ENCODE measurements around the gene TEX9. TPM values are rescaled to one million over a fixed set of nuclear protein-coding genes. Genes with fewer than 3 reads are reported as not detected.

TEX9 gene
- total and polyA plus RNA-seq, 2 of the 4 experiments (the other 2 are of a cell fraction): 0.63 to 1.4 TPM

DNA sequence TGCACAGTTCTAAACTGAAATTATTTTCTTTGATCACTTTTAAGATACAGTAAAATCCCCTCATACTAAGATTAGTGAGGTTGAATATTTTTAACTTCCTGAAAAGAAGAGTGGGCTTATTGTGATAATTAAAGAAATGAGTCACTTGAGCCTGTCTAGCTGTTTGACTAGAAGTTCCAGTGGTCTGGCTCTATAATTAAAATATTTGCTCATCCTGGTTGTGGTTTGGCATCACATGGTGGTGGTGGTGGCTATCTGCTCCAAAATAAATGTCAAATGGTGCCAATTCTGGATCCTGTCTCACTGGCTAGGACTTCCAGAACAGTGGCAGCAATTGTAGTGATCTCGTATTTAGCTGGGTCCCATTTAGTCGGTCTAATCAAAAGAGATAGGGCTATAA, 8.6 kb upstream of the TEX9 start:
- no peaks in the 10 kb centered on the region for H3K4me1 ChIP-seq (ENCODE audit: control insufficient read depth, insufficient read depth, low read length)
- H4K8ac ChIP-seq (ENCODE audit: low read depth in 2 of 2, low read length in 2 of 2): no peak overlapping the region
- no CpG with 5 or more reads among the region's 2 CpGs for WGBS, 2 experiments (ENCODE audit: extremely low coverage in 2 of 2, insufficient read length in 1 of 2)
- TF ChIP-seq MAZ (IDR thresholded peaks at IDR 0.05; ENCODE audit: borderline replicate concordance, low read depth, low read length) (no peak), MXI1 (IDR thresholded peaks at IDR 0.05; ENCODE audit: borderline replicate concordance, low read depth, low read length) (no peak), RAD21 (IDR thresholded peaks at IDR 0.05; ENCODE audit: low read length) (no peak), NFE2L2 (IDR thresholded peaks at IDR 0.05; ENCODE audit: low read depth, low read length) (no peak), BHLHE40 (IDR thresholded peaks at IDR 0.05; ENCODE audit: low read depth, low read length) (no peak), SMC3 (IDR thresholded peaks at IDR 0.05; ENCODE audit: low read depth, low read length) (no peak), CEBPB (IDR thresholded peaks at IDR 0.05; ENCODE audit: low read depth, low read length) (no peak)
- TF ChIP-seq, protein P1, sequence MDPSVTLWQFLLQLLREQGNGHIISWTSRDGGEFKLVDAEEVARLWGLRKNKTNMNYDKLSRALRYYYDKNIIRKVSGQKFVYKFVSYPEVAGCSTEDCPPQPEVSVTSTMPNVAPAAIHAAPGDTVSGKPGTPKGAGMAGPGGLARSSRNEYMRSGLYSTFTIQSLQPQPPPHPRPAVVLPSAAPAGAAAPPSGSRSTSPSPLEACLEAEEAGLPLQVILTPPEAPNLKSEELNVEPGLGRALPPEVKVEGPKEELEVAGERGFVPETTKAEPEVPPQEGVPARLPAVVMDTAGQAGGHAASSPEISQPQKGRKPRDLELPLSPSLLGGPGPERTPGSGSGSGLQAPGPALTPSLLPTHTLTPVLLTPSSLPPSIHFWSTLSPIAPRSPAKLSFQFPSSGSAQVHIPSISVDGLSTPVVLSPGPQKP (IDR thresholded peaks at IDR 0.05; ENCODE audit: borderline replicate concordance, low read depth, low read length): no peak
- in situ Hi-C loops (cut with MboI; ENCODE audit: low sequenced_read_pairs): no loop called here
- dilution Hi-C loops (cut with HindIII; ENCODE audit: low sequenced_read_pairs, unreplicated experiment): no loop called here
- H3K4me2 ChIP-seq (ENCODE audit: low read depth, low read length): no peak overlapping the region
- H2AFZ ChIP-seq (replicated peaks; ENCODE audit: low read length, poor library complexity): no peak overlapping the region
- H4K20me1 ChIP-seq (ENCODE audit: insufficient read depth, low read length): no peaks in the 10 kb centered on the region
- no peak overlapping the region for H3K56ac ChIP-seq (ENCODE audit: extremely low read depth, insufficient read depth, low read length)
- no TSS peak for BruUV-seq (replicated peaks)
- H2BK15ac ChIP-seq (ENCODE audit: low read depth, low read length): no peak overlapping the region
- H3K79me1 ChIP-seq (ENCODE audit: low read depth in 1 of 2, low read length in 2 of 2): no peaks in the 10 kb centered on the region
- H3K9ac ChIP-seq (ENCODE audit: low read depth, low read length): no peak overlapping the region
- H3K4ac ChIP-seq (ENCODE audit: low read depth, low read length): no peak overlapping the region
- no peaks in the 10 kb centered on the region for H3K9me1 ChIP-seq (ENCODE audit: insufficient read depth, low read length)
- no peak overlapping the region for H3K18ac ChIP-seq (ENCODE audit: low read depth, low read length)
- intact Hi-C loops (cut with micrococcal nuclease): no loop called here
- no peak overlapping the region for H2AK9ac ChIP-seq (replicated peaks; ENCODE audit: low read depth, low read length, poor library complexity)
- no peak overlapping the region for H2BK20ac ChIP-seq (ENCODE audit: low read depth, low read length)
- H3K27ac ChIP-seq (ENCODE audit: insufficient read depth, low read length): no peak overlapping the region
- CTCF ChIA-PET: no interaction called here
- no peak overlapping the region for H4K91ac ChIP-seq (ENCODE audit: insufficient read depth, low read depth, low read length)
- no peaks in the 10 kb centered on the region for H3K9me3 ChIP-seq (ENCODE audit: control insufficient read depth, insufficient read depth, low read length)
- DNase-seq (no peak), ATAC-seq (ENCODE audit: low read depth) (no peak)
- no peaks in the 10 kb centered on the region for H3K27me3 ChIP-seq (ENCODE audit: control insufficient read depth, insufficient read depth, low read length)
- no peak overlapping the region for H2BK5ac ChIP-seq (ENCODE audit: low read depth, low read length, poor library complexity, severe bottlenecking)
- no peak overlapping the region for H2AK5ac ChIP-seq (ENCODE audit: low read depth, low read length)
- H3K14ac ChIP-seq (replicated peaks; ENCODE audit: low read depth, low read length): no peak overlapping the region
- no peak overlapping the region for H3K23ac ChIP-seq (ENCODE audit: low read depth, low read length)
- no peak overlapping the region for H4K5ac ChIP-seq (ENCODE audit: low read depth, low read length)
- POLR2A ChIA-PET (ENCODE audit: unreplicated experiment): interaction anchor here (0.7 kb wide), 1 partner anchor 12 kb away, joined by 3 read pairs; no protein-coding TSS in a partner anchor
- H2BK120ac ChIP-seq (ENCODE audit: low read depth, low read length): no peak overlapping the region
- no peak overlapping the region for H3K4me3 ChIP-seq (ENCODE audit: insufficient read depth, low read depth, low read length)
- no peaks in the 10 kb centered on the region for H3K36me3 ChIP-seq (ENCODE audit: control insufficient read depth, insufficient read depth, low read length)
